Activated effector memory CD4-positive, alpha-beta T cell treated with Interleukin-2 at 50 U/mL for 16 hours (primary cell): ENCODE data around the gene FCRL5.
"Not testable (repeated sequence)": the region's sequence is repeated elsewhere in the genome, so short reads cannot be mapped to it uniquely, and the experiment has no call there.

Experiments
- DNase-seq: peaks from one replicate; pipeline ENCODE4 v3.0.0-alpha.2; 2020

Gene FCRL5

DNA sequence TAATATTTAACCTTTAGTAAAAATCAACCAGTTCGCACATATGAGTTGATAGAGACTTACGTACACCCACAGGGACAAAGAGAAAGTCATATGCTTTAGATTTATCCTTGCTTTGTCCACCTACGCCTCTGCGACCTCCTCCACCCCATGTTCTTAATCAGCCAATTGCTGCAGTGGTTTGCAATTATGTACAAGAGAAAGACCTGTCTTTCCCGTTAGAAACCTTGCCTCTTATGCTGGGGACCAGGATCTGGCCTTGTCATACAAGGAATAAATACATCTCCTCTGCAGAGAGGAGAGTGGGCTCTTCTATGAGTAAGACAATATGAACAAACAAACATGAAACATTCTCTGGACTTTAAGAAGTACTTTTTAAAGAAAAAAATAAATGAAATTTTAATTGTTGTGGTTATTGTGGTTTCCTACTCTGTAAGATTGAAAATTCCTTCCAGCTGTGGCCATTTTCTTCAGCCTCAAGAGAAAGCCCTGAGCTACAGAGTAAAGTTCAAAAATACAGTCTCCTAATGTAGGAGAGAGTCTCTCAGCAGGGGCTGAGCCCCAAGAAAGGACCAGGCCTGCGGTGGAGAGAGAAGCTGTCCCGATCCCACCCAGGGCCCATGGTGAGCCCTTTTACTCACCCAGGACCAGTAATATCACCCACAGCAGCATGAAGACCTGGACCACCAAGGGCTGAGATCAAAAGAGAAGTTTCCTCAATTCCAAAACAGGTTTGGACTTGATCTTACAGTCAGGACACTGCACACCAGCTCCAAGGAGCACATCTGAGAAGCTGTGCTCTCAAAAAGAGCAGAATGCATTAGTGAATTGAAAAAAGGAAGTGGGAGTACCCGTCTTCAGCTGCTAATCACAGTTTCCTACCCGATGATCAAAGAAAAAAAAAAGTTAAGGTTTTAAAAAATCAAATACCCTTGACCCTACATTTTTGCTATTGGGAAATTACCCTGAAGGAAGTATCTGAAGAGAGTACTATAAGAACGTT is at the start of gene FCRL5:
TSS of gene FCRL5 (minus strand) at position 822 of the 1,000 bp plus-strand sequence. CDS start at position 669, 153 bp downstream.
- no peak for DNase-seq

DNA sequence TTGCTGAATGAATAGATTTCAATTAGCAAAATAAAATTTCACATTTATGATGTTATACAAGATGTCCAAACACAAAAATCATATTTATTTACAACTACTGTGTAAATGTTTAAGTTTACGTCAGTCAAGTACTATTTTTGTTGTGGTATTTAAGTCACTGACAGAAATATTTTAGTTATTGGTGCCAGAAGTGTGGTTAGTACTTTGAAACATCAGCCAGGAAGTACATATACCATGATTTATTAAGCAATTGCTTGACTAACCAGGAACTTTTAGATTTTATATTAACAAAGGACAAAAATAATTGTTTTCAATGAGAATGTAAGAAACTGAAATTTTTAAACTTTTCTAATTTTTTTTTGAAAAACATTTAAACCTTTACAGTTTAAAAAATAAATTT is 47.9 kb upstream of the FCRL5 start:
- DNase-seq, result no peak

DNA sequence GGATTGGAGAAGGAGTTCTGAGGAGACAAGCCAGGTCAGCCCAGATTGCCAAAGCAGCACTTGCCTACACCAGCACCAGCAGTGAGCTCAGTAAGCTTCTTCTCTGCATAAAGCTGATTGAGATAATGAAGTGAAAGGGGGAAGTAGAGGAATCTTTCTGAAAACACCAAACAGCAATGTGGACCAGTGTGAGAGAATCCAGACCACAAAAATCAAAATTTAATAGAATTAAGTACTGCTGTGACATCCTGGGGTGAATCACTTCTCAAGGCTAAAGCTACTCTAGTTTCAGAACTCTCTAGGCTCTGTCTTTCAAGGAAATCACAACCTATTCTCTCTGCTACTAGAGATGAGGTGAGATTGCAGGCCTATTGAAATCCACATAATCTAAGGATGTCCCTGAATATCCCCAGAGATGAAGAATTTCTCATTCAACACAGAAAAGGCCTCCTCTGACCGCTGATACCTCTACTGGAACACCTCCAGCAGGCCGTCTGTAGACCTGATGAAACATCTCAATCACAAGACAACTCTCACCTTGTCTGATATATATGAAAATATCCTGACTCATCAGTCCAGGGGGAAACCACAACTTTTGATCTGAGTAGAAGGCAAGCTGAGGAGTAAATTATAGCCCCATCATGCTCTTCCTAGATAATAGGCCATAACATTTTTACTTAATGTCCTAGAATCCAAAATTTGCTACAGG is 45.8 kb upstream of the FCRL5 start, which contains the start of gene FCRL4:
TSS of gene FCRL4 (minus strand) at position 127 of the 709 bp plus-strand sequence. CDS start 141 bp downstream, outside the sequence.
- no peak for DNase-seq

DNA sequence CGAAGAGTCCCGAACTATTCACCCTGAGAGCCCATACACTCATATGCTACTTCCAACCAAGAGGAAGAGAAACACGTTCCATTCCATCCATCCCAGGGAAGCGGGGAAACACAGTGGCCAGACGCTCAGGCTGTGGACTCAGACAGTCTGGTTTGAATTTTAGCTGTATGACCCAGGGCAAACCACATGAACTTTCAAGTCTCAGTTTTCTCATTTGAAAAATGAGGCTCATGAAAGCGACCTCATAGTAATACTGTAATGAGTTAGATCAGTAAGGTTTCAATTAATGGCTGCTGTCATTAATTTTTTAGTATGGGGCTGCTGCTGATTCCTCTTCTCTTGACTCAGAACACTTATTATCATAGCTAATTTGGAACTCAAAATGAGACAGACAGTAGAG is 44.1 kb upstream of the FCRL5 start:
- no peak for DNase-seq

DNA sequence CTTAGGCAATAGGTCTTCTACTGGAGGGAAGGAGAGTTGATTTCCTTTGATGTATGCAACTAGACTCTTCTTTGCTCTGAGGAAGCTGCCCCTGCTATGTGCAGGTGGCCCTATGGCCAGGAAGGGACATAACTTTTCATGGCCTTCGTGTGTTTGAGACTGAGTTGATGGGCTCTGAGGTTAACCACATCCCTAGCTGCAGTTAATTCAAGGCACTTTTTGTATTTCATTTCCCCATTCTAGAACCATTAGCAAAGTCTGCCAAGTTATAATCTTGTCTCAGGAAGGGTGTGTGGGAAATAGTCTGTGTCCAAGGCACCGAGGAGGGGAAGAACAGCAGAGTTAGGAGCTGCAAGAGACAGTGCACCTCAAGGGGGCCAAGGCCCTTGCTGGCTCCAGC is 43.0 kb upstream of the FCRL5 start:
- no peak for DNase-seq

DNA sequence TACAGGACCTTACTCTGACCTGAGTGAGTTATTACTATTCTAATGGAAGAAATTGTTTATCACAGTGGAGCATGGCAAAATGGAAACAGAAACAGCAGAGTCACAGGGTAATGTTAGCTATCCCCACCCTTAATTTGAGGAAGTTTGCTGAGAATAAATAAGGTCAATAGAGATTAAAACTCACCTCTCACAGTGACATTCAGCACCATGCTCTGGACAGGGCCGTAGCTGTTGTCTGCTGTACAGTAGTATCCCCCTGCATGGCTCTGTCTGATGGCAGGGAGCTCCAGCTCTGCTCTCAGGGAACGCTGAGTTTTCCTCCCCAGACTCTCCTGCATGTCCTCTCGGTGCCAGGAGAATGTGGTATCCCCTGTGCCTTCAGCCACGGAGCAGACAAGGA is 33.7 kb upstream of the FCRL5 start:
- no peak for DNase-seq

DNA sequence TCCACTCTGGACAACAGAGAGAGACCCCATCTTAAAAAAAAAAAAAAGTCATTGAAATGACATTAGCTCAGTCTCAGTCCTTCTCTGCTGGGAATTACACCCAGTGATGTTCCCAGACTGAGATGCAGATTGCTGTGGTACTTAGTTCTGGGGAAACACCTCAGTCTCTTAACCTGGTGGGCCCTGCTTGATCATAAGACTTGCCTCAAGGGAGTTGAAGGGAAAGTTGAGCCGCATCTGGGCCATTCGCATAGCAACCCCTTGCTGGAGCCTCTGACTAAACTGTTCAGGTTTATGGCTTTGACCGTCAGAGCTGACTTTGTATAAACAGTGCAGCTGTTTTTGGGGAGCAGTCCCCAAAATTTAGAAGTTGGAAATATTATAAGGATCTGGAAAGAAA is 32.2 kb upstream of the FCRL5 start:
- no peak for DNase-seq

DNA sequence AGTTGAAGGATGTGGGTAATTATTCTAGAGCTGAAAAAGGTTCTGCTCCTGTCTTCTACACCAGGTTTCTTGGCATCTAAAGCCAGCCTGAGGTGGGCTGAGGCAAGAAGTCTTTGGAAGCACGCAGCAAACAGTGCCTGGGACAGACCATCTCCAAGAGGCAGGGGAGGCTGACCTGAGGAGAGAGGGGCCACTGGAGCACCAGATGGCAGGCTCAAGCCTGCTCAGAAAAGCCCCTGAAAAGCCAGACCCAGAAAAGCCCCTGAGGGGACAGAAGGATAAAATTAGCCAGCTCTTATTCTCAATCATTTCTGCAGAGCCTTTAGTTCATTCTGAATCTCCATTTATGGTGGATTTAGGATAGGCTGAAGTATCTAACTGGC is 28.5 kb upstream of the FCRL5 start:
- no peak for DNase-seq

DNA sequence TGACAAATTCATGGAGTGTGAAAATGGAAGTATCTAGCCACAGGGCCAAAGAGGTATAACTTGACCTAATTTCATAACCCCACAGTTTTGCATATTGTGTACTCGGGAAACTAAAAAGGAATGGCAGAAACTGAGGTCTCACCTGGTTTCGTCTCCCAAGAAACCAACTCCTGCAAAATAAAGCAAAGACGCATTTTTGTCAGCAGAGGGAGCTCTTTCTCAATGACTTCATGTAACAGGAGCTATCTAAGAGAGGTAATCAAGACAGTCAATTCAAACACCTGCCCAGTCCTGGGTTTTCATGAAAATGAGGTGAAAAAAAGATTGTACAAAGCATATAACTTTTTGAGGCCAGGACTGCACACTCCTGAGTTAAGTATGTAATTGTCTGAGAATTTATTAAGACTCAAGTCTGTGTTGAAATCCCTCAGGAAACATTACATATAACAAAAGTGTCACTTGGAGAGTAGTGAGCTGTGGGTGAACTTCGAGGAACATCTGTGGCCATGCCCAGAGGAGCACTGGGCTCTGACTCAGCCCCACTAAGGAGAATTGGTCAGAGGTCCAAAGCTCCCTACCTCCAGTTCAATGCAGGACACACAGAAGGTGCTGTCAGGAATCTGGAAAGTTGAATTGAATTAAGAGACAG is 28.0 kb upstream of the FCRL5 start:
- DNase-seq, result no peak

DNA sequence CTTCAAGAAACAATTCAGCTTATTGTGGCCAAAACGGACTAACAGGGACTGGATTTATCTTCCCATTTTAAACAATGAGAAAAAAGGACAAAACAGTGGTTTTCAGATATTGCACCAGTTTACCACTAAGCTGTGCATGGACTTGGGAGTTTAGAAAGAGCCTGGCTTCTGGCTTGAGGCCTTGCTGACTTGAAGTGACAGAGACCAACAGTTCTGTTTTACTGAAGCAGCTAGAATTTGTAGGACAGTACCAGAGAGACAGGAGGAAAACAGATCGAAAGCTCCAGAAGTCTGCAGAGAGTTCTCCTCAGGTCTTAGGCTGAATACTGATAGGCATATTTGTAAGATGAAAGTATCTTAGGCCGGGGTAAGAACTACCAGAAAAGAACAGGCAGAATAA is 25.1 kb upstream of the FCRL5 start:
- no peak for DNase-seq

DNA sequence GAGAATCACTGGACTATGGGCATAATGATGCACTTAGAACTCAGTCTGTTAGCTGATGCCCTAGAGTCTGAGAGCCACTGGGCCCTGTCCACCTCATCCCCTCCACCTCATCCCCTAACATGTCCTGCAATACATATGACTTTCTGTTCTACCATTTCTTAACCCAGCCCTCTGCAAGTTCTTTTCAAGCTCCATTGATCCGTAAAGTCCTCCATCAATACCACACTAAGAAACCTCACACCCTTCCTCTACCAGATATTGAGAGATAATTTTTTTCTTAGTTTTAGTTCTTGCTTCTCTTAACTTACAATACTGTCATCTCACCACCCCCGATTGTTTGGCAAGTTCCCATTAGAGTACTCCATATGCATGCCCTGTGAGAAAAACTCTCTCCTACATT is 23.4 kb upstream of the FCRL5 start:
- DNase-seq, result no peak

DNA sequence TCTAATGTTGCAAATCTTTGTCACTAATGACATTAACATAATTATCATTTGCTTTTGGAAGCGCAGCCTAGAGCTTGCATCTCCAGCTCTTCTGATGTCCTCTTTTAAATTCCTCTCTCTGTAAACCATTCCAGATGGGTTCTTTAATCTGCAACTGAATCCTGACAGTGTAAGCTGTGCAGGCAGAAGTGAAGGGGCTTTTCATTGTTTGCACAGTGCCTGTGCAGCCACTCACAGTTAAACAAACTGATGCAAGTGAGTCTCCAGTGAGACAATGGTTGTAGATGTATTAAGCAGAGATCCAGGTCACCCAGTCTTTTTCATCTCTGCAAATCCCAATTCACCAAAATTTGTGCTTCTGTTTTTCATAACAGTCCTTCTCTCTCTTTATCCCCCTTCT is 22.5 kb upstream of the FCRL5 start:
- DNase-seq, result no peak

DNA sequence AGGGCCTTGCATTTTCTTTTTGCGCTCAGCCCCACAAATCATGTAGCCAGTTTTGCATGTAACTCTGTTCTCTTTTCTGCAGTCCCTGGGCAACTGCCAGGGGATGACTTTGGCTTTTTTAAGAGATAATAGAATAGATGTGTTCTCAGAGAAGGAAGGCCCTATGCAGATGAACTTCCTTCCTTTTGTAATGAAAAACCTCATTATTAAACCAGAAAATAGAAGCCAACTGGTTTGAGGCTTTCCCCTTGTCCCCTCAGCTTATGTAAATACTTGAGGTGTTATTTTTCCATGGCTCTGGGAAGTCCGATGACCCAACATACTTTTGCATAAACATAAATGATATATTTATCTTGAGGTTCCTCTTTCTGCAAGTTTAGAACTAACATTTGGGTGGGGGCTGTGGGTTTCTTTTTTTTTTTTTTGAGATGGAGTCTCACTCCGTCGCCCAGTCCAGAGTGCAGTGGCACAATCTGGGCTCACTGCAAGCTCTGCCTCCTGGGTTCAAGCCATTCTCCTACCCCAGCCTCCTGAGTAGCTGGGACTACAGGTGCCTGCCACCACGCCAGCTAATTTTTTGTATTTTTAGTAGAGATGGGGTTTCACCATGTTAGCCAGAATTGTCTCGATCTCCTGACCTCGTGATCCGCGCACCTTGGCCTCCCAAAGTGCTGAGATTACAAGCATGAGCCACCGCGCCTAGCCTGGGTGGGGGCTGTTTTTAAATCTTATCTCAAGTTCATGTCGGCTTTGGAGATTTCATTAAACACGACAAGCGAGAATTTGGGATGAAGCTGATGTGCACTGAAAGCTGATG is 14.4 kb upstream of the FCRL5 start:
- no peak for DNase-seq

DNA sequence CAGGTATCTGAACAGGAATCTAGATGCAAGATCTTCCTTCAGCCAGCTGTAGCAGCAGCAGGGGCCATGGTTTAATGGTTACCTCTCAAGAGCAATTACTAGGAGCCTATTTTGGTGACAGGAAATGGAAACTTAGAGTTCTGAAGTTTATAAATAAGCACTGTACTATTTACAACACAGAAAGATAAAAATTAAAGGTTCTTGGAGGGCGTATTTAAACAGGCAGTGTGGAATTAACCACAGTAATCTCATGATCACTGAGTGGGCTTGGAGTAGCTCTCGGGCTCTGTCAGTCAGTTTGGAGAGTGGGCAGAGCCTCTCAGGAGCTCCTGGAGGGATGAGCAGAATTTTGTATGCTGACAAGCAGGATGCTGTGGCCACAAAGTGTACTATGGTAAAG is 10.2 kb upstream of the FCRL5 start:
- no peak for DNase-seq

DNA sequence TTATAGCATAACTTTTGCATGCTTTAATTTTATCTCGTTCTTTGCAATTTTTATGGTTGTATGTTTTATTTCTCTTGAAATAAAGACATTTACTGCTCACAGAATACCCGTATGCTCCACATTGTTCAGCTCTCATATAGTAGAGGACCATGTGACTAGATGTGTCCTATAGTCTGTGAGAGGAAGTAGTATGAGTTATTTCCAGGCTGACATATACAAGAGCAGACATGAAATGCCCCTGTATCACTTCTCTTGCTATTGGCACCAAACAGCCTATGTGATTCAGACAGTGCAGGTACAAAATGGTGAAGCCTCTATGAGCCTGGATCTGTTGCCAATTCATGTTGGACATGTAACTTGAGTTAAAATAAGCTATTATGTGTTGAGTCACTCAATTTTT is 5.8 kb upstream of the FCRL5 start:
- DNase-seq, result no peak

DNA sequence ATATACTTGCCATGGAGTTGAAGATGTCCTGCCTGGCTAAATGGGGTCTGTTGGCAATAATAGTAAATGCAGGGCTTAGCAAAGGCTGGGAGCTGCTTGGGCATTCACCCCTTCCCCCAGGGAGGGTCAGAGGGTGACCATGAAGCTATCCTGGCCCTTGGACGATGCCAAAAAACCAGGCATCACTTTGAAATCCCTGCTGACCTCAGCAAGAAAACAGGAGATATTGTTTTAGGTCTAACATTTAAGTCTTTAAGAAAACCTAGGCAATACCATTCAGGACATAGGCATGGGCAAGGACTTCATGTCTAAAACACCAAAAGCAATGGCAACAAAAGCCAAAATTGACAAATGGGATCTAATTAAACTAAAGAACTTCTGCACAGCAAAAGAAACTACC is 4.2 kb downstream of the FCRL5 start:
- not testable (repeated sequence) for DNase-seq

DNA sequence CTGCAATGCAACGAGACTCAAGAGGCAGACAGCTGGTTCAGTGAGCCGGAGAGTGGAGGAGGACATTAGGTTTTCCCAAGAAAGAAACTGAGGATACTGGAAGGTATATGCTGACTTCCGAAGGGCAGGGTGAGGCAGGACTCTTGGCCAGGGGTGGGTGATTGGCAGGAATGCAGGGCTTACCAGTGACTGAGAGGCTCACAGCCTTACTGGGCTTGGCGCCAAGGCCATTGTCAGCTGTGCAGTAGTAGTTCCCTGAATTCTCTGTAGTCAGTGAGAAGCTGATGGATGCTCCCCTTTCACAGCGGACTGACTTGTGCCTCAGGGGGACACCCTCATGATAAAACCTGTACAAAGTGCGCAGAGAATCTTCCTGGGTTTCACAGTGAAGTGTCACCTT is 9.6 kb downstream of the FCRL5 start:
- no peak for DNase-seq

DNA sequence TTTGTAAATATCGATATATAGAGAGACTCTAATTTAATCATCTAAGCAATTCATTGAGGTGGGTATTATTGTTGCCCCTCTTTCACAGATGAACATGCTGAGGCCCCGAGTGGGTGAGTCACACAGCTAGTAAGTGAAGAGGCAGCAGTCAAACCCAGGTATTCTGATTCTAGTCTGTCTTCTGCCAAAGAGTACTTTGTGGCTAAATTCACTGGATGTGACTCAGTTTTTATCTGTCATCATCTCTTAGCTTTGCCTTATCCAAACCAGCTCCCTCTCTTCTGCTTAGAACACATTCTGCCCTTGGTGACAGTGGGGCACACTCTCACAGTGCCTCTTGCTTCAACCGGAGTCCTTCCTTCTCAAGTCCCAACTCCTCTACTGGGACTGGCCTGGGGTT is 11.5 kb downstream of the FCRL5 start:
- no peak for DNase-seq

DNA sequence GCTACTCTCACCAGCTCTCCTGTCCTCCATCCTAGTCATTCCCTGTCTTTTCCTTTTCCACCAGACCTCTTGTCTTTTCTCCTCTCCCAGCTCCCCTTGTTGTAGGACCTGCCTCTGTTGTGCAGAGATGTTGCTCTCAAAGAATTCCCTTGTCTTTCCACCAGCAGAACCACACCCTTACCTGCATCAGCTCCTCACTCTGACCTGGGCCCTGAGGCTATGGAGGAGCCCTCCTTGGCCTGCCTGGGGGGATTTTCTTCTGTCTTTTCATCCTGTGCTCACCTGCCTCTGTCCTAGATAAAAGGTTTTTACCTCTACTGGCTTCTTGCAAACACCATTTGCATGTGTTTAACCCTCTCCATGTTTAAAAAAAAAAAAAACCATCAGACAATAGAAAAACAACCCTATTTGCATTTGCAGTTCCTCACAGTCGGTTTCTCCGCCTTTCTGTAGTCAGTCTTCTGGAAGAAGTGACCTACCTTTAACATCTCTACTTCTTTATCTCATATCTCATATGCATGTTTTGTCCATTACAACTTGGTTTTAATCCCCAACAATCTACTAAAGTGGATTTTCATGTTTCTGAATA is 12.1 kb downstream of the FCRL5 start:
- no peak for DNase-seq

DNA sequence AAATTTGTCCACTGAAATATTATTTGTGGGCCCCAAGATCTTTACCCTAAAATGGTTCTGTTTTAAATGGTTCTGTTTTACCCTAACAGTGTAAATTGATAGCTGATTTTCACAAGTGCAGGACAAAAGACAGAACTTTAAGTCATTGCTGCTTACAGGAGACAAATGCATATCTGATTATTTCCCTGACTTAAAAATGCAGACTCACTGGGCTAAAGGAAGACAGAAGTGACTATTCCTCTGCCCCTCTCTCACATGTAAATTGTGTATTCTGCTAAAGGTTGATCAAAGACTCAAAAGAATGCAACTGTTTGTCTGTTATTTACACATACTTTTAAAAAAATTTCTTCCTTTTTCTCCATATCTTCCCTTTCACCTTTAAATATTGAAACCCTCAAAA is 12.7 kb downstream of the FCRL5 start:
- no peak for DNase-seq

DNA sequence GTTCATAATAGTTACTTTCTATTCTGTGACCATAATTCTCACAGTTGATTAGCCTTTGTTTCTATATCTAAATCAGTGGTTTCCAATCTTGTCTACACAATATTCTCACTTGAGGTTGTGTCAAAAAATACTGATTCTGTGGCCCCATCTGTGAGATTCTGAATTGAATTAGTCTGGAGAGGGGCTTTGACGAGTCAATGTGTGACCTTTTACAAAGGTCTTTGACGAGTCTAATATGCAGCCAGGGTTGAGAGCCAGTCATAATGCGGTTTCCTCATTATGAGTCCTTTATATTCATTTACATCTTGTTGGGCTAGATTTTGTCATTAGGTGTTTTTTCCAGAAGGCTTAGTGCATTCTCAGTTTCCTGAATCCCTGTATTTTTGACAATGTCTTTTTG is 19.7 kb downstream of the FCRL5 start:
- DNase-seq, result no peak

DNA sequence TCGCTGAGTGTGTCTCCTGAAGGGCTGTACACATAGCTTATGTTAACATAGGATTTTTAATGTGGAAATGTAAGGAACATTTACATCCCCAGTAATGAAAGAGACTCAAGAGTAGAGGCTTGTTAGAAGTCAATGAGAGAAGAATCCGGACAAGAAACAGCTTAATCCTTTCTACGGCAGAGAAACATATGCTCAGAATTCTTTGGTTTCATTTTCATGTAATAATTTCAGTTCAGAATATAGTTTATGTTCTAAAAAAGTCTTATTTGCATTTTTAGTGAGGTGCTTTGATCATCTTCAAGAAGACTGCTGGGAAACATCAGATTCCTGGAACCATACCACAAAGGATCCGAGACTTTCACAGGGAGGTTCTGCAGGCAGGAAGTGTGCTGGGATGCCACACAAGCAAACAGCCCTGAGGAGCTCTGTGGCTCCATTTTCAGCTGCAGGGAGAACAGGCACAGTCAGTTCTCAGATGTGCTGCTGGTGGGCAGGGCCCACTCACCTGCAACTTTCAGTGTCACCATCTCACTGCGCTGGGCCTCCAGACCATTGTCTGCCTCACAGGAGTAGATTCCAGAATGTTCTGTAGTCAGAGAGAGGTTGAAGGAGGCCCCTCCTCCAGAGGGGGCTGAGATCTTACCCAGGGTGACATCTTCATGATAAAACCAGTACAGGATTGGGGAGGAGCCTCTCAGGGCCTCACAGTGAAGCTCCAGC is 28.4 kb downstream of the FCRL5 start:
- no peak for DNase-seq
